Stimulated activated naive CD4-positive, alpha-beta T cell treated with Interleukin-2 at 50 U/mL for 16 hours (primary cell): Measurements from ENCODE around the gene NTRK1.

Experiments
- DNase-seq: peaks from one replicate; lab custom pipeline; 2025; lab: John Stamatoyannopoulos, UW

The NTRK1 gene

DNA sequence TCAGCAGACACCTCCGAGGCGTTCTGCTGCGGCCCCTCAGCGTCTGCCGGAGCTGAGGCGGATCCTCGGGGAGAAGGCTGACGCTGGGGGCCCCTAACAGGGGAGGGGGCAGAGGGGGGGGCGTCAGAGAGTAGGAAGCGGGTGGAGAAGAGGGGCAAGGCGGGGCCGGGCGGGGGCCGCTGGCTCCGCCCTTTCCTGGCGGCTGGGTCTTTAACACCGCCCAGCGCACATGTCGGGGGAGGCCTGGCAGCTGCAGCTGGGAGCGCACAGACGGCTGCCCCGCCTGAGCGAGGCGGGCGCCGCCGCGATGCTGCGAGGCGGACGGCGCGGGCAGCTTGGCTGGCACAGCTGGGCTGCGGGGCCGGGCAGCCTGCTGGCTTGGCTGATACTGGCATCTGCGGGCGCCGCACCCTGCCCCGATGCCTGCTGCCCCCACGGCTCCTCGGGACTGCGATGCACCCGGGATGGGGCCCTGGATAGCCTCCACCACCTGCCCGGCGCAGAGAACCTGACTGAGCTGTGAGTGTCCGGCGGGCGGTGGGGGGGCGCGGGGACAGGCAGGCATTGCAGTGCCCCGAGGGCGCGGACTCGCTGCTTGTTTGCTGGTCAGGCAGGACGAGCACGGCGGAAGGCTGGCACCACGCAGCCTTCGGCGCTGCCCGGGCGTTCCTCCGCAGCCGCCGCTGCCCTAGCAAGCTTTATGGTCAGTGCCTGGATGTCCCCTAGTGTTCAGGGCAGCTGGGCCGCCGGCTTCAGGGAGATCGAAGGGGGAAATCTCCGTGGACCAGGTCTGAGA, at the start of gene NTRK1:
Gene NTRK1, plus strand, starts transcription at position 238 of the 796 bp plus-strand sequence. Its CDS starts 70 bp downstream, at position 308.
- peak; percentile 32 for DNase-seq

- DNase-seq, result no peak
Observed at GRCh38 chr1:156811168-156811567, 49.5 kb upstream of the NTRK1 start.

- no peak for DNase-seq
Observed at GRCh38 chr1:156812293-156812990, 48.2 kb upstream of the NTRK1 start.

DNA sequence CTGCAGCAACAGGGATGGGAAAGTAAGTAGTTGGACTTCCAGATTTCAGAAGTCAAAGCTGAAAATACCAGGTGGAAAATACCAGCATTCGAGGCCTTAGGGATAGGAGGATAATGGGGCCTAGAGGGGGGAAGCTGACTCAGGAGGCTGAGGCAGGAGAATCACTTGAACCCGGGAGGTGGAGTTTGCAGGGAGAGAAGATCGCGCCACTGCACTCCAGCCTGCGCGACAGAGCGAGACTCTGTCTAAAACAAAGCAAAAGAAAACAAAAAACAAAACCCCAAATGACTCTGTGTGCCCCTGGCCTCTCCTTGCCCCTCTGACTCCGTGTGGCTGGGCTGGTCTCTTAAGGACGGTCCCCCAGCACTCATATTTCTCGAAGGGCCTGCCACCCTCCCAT, 47.4 kb upstream of the NTRK1 start:
- DNase-seq, result no peak

GRCh38 chr1:156813750-156814570, 46.7 kb upstream of the NTRK1 start:
- peak; percentile 63 for DNase-seq

DNA sequence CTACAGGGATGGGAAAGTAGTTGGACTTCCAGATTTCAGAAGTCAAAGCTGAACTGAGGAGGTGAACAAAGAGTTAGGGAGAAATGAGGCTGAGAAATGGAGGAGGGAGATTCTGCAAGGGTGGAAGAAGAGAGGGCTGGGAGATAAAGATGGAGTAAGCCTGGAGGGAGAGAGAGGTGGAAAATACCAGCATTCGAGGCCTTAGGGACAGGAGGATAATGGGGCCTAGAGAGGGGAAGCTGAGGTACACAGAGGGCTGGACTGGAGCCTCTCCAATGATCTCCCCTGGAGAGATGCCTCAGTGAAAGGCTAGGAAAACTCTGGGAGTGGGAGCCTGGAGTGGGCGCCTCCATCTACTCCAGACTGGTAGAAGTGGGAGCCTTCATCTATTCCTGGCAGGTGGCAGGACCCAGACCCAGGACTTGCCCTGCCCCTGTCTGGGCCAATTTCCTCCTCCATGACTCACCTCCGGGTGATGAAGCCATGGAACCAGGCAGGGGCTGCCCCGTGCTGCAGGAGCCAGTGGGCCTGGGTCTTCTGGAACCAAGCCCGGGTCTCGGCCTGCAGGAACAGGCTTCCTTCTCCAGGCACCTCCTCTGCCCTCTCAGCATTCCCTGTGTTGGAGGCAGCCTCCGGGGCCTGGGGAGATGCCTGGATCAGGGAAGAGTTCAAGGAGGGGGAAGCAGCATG, 45.9 kb upstream of the NTRK1 start:
- DNase-seq, result peak; percentile 43

GRCh38 chr1:156815307-156815826, 45.3 kb upstream of the NTRK1 start:
- no peak for DNase-seq

- DNase-seq, result no peak
Observed at GRCh38 chr1:156815961-156816422, 44.7 kb upstream of the NTRK1 start.

- DNase-seq, result peak; percentile 94
Observed at GRCh38 chr1:156816561-156817328, 43.9 kb upstream of the NTRK1 start, which contains the start of gene SH2D2A. Gene SH2D2A, minus strand, starts transcription at chr1:156816848. Its CDS starts 140 bp downstream, at chr1:156816708.

DNA sequence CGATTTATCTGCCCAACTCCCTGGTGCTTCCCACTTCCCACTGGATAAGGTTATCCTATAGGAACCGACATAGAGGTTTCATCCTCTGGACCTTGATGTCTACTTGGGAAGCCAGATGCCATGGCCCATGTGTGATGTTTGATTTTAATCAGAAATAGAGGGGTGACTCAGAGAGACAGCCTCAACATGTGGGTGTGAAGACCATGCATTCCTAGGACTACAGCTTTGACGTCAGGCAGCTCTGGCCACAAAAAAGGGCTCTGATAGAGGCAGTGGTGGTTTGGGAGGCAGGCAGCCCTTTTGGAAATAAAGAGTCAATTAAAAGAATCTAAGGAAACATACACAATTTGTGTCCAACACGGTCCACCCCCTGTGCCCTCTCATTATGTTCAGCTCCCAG, 38.9 kb upstream of the NTRK1 start:
- DNase-seq, result no peak

GRCh38 chr1:156822680-156823079, 38.0 kb upstream of the NTRK1 start:
- no peak for DNase-seq

- no peak for DNase-seq
Observed at GRCh38 chr1:156823210-156823790, 37.4 kb upstream of the NTRK1 start.

DNA sequence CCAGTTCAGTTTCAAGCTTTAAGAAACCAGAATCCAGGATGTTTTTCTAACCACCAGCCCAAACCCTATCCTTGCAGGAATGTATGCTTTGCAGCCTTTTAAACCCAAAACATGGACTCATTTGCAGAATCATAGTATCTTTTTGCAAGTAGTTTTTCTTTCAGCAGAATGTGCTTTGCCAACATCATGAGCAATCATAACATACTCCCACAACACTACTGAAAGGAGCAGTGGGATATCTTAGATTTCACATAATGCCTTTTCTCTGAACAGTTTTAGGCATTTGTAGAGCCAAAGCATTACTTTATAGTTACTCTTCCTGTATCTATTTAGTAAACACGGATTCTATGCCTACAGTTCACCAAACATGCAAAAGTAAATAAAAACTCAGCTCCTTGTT, 34.0 kb upstream of the NTRK1 start:
- no peak for DNase-seq

DNA sequence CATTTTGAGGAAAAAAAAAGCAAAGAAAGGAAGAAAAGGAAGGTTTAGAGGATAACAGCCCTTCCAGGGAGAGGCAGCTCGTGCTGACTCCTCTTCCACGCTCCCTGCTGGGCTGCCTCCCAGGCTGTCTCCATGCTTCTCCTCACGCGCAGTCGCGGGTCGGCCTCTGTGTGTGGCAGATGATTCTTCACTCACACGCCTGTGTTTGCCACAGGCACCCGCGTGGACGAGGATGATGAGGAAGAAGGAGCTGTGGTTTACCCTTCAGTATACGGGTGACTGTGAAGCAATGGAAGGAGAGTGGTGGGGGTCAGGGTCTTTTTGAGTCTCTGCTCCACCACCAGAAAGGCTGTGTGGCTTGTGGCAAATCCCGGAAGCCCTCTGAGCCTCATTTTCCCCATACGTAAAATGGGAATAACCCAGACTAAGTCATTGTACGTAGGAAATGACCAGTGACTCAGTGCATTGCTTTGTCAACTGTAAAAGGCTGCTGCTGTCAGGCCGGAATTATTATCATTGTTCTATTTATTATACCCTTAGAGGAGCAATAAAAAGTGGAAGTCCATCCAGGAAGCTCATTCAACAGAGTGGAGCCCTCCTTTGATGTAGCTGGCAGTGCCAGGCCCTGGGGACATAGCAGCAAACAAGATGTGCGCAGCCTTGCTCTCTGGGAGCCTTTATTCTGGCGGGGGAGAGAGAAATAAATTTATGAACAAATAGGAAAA, 32.1 kb upstream of the NTRK1 start:
- DNase-seq, result no peak

DNA sequence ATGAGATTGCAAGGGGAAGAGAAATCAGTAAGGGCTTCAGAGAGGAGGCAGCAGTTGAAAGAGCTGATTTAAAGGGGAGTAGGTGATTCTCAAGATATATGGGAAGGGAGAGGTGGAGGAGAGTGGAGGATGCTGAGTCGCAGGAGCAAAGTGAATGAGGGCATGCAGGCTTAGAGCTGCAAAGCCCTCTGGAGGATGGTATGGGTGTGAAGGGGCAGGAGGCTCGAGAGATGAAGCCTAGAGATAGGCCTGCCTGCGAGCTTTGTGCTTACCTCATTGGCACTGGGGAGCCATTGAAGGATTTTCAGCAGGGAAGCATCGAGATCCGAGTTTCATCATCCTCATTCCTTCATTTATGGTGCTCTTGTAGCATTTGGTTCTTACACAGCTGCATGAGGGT, 28.2 kb upstream of the NTRK1 start:
- DNase-seq, result no peak

DNA sequence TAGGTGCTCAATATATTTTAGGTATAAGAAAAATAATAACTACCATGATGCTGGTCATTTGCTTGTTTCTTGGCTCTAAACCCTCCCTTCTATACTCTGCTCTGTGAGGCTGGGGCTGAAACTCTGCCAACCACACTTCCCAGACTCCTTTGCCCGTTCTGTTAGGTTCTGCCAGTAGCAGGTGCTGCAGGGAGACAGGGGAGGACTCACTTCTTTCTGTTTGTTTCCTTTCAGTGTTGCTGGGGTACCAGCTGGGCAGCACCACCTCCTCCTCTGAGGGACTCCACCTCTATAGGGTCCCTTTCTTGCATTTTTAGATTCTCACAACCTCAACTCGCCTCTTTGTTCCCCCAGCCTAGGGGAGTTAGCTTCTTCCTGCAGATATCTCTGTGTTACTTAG, 27.1 kb upstream of the NTRK1 start:
- no peak for DNase-seq

DNA sequence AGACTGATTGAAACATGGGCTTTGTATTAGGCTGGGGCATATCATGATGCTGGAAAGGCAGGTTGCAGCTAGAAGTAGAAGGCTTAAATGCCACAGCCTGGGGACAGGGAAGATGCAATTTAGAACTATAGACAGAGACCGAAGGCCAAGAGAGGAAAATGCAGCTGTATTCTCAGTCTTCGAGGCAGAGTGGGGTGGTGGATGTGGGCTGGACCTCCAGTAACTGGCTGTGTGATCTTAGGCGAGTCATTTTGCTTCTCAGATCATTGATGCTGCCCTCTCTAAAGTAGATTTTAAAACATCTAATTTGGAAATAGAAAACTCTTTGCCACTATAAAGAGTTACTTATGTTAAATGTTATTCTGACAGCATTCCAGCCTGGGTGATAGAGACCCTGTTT, 26.3 kb upstream of the NTRK1 start:
- DNase-seq, result no peak

DNA sequence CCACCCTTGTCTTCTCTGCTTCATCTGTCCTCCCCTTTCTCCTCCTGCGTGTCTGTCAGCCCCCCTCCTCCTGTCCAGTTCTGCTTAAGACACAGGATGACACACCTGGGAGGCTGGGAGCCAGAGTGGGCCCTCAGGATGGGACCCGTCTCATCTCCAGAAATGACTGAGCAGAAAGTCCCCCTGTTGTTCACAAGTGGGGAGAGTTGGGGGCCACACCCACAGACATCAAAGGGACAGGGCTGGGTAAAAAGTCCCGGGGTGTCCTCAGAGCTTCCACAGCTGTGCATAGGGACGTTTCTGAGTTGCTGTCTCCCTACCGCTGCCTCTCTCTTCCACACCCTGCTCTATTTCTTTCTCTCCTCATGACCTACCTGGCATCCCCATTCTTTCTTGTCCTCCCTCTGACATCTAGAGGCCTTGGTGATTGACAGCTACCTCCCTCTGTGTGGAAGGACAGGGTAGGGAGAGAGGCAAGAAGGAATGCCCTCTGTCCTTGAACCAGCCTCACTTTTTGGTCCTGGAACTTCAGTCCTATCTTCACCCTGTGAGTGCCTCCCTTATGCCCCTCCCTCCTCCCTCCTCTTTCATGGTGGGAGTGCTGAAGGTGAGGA, 24.5 kb upstream of the NTRK1 start:
- DNase-seq, result peak; percentile 26

GRCh38 chr1:156836892-156837291, 23.8 kb upstream of the NTRK1 start:
- no peak for DNase-seq
